ENCODE measurements around the gene MYO5B.

- TF ChIP-seq CTCF (conservative IDR thresholded peaks at IDR 0.05; ENCODE audit: low read depth, low read length) = no peak
- no peak for TF ChIP-seq POLR2A (IDR thresholded peaks at IDR 0.05; ENCODE audit: low read depth, low read length)
- no peak for TF ChIP-seq SMC3 (IDR thresholded peaks at IDR 0.05; ENCODE audit: low read depth, low read length)
- TF ChIP-seq BHLHE40 (IDR thresholded peaks at IDR 0.05; ENCODE audit: low read depth, low read length) = no peak
- TF ChIP-seq MXI1 (IDR thresholded peaks at IDR 0.05; ENCODE audit: borderline replicate concordance, low read depth, low read length) = no peak
- TF ChIP-seq CEBPB (IDR thresholded peaks at IDR 0.05; ENCODE audit: low read depth, low read length) = no peak
- TF ChIP-seq RFX5 (IDR thresholded peaks at IDR 0.05; ENCODE audit: low read depth, low read length) = no peak
- TF ChIP-seq USF2 (IDR thresholded peaks at IDR 0.05; ENCODE audit: low read depth, low read length) = no peak
- no peak for TF ChIP-seq NFE2L2 (IDR thresholded peaks at IDR 0.05; ENCODE audit: low read depth, low read length)
- TF ChIP-seq MAFK (IDR thresholded peaks at IDR 0.05; ENCODE audit: low read depth, low read length) = no peak
These were observed 218.9 kb downstream of the MYO5B start for GRCh38 chr18:49976001-49976400.

All from IMR-90 (cell line).